PC-9 (cell line): Measurements from ENCODE around the gene NDUFB4. TPM values are rescaled to one million over a fixed set of nuclear protein-coding genes. Genes with fewer than 3 reads are reported as not detected.

ENCODE experiments used
- BruUV-seq: library from RNA; stranded (reverse); fragments of 400-500 nt; replicated peaks from 2 replicates; lab custom pipeline; 2021; lab: Mats Ljungman, UMichigan
- CTCF ChIA-PET: fragments of 300-600 bp; sonication (Branson Sonifier 250); formaldehyde crosslinking; loops from one replicate; lab custom pipeline; 2022; ENCODE audit warnings: antibody characterized with exemption; lab: Charles Lee
- POLR2A ChIA-PET: fragments of 300-600 bp; sonication (Branson Sonifier 250); formaldehyde crosslinking; loops from one replicate; lab custom pipeline; 2022; ENCODE audit warnings: antibody characterized with exemption; ENCODE audit not compliant: unreplicated experiment; lab: Charles Lee
- DNase-seq, 2 experiments: peaks; one replicate each; pipeline versions ENCODE4 v3.0.0 to v3.0.0-alpha.2; 2015 to 2022; ENCODE audit warnings: mixed read lengths in 1 of 2
- H2AFZ ChIP-seq: fragments of 200-600 bp; sonication (generic); 2 replicates; pipeline ENCODE4 v1.8.1; 2017; ENCODE audit warnings: antibody characterized with exemption
- H3F3A ChIP-seq: fragments of 200-600 bp; sonication (generic); 2 replicates; pipeline ENCODE4 v1.8.1; 2017; ENCODE audit warnings: antibody characterized with exemption, mild to moderate bottlenecking, low read depth; ENCODE audit not compliant: insufficient read depth
- H3K27ac ChIP-seq: fragments of 200-600 bp; sonication (generic); 2 replicates; pipeline ENCODE4 v1.6.1; 2016; ENCODE audit warnings: mixed run types
- H3K27me3 ChIP-seq: fragments of 200-600 bp; sonication (generic); 2 replicates; pipeline ENCODE4 v1.6.1; 2016; ENCODE audit warnings: low read depth, mixed run types; ENCODE audit not compliant: insufficient read depth
- H3K36me3 ChIP-seq: fragments of 200-600 bp; sonication (generic); 2 replicates; pipeline ENCODE4 v1.6.1; 2016; ENCODE audit warnings: low read depth, mixed run types
- H3K4me1 ChIP-seq: fragments of 200-600 bp; sonication (generic); replicated peaks from 2 replicates; pipeline ENCODE4 v1.6.1; 2016; ENCODE audit warnings: mixed run types; ENCODE audit not compliant: insufficient read depth
- H3K4me2 ChIP-seq: fragments of 200-600 bp; sonication (generic); 2 replicates; pipeline ENCODE4 v1.6.1; 2017; ENCODE audit warnings: mixed run types
- H3K4me3 ChIP-seq: fragments of 200-600 bp; sonication (generic); 2 replicates; pipeline ENCODE4 v1.6.1; 2016; ENCODE audit warnings: mixed run types
- H3K79me2 ChIP-seq: fragments of 200-600 bp; sonication (generic); 2 replicates; pipeline ENCODE4 v1.6.1; 2017; ENCODE audit warnings: low read depth, mixed run types
- H3K9me2 ChIP-seq: fragments of 200-600 bp; sonication (generic); 2 replicates; pipeline ENCODE4 v1.8.1; 2017; ENCODE audit warnings: mild to moderate bottlenecking; ENCODE audit not compliant: insufficient read depth
- H3K9me3 ChIP-seq: fragments of 200-600 bp; sonication (generic); 2 replicates; pipeline ENCODE4 v1.8.1; 2016; ENCODE audit warnings: low read depth; ENCODE audit not compliant: insufficient read depth
- H4K20me1 ChIP-seq: fragments of 200-600 bp; sonication (generic); 2 replicates; pipeline ENCODE4 v1.8.1; 2017; ENCODE audit not compliant: insufficient read depth
- CTCF ChIP-seq: fragments of 200-600 bp; sonication (generic); conservative IDR thresholded peaks from 2 replicates; pipeline ENCODE4 v1.6.1; 2017; ENCODE audit warnings: mixed run types, antibody characterized with exemption, mild to moderate bottlenecking, moderate library complexity
- EZH2 ChIP-seq: fragments of 200-600 bp; sonication (generic); IDR thresholded peaks from 2 replicates; pipeline ENCODE4 v1.8.0; 2017; ENCODE audit warnings: antibody characterized with exemption, low read depth
- intact Hi-C: fragments of 100-400 bp; cut with micrococcal nuclease; formaldehyde crosslinking; loops from one replicate; pipeline ENCODE4 v1.10.0; 2022; ENCODE audit not compliant: unreplicated experiment
- total RNA-seq: library from RNA; stranded (reverse); gene quantifications from 2 replicates; pipeline ENCODE4 v1.2.3, GENCODE V29; 2021

The NDUFB4 gene
- total RNA-seq, 1 experiment from 2014 or later = 217 TPM

GRCh38 chr3:120622457-120622856 lies 26.3 kb downstream of the NDUFB4 start:
- no peak for TF ChIP-seq CTCF
- TF ChIP-seq EZH2 = no peak
- Histone ChIP-seq H3K4me3 (0 out of 2 replicates have a peak overlapping the region, but pooled peaks have one; percentile 20), H3K36me3 (no peaks in the 10 kb centered on the region), H3K9me2 (no peaks in the 10 kb centered on the region), H2AFZ (no peak overlapping the region), H4K20me1 (no peaks in the 10 kb centered on the region), H3F3A (no peaks in the 10 kb centered on the region), H3K27me3 (no peaks in the 10 kb centered on the region), H3K4me2 (peak overlapping the region; percentile 52), H3K4me1 (peaks cover 15% of the 10 kb centered on the region; the same call in 1 of the 2 replicates), H3K79me2 (no peaks in the 10 kb centered on the region), H3K27ac (peak overlapping the region; percentile 76), H3K9me3 (no peaks in the 10 kb centered on the region; the same call in 1 of the 2 replicates)
- intact Hi-C loops = no loop called here
- no TSS peak for BruUV-seq
- DNase-seq = no peak
- CTCF ChIA-PET = interaction anchor here (0.6 kb wide), 2 partner anchors 13 to 179 kb away, joined by 3 to 5 read pairs; no protein-coding TSS in a partner anchor
- POLR2A ChIA-PET = interaction anchor here (0.6 kb wide), 1 partner anchor 1382 kb away, joined by 5 read pairs; the partner anchor contains the start of gene B4GALT4

GRCh38 chr3:120622870-120623726 lies 27.0 kb downstream of the NDUFB4 start:
- intact Hi-C loops = no loop called here
- Histone ChIP-seq H2AFZ (peak overlapping the region; percentile 65; the same call in 1 of the 2 replicates), H3K9me3 (no peaks in the 10 kb centered on the region; the same call in 1 of the 2 replicates), H3K27me3 (no peaks in the 10 kb centered on the region), H4K20me1 (no peaks in the 10 kb centered on the region), H3K4me1 (peaks cover 15% of the 10 kb centered on the region; the same call in 1 of the 2 replicates), H3F3A (no peaks in the 10 kb centered on the region), H3K79me2 (no peaks in the 10 kb centered on the region), H3K36me3 (no peaks in the 10 kb centered on the region), H3K4me2 (peak overlapping the region; percentile 52), H3K27ac (peak overlapping the region; percentile 76), H3K4me3 (0 out of 2 replicates have a peak overlapping the region, but pooled peaks have one; percentile 20), H3K9me2 (no peaks in the 10 kb centered on the region)
- ChIA-PET CTCF (interaction anchor here (0.6 kb wide), 2 partner anchors 12 to 180 kb away, joined by 3 to 5 read pairs; no protein-coding TSS in a partner anchor), POLR2A (interaction anchor here (0.6 kb wide), 1 partner anchor 1382 kb away, joined by 5 read pairs; the partner anchor contains the start of gene B4GALT4)
- TF ChIP-seq EZH2 (no peak), CTCF (peak; percentile 58)
- BruUV-seq = no TSS peak
- peak; percentile 36 to 82 for DNase-seq

GRCh38 chr3:120623727-120624093 lies 27.6 kb downstream of the NDUFB4 start:
- no peak for DNase-seq
- peak overlapping the region; percentile 76 for H3K27ac ChIP-seq
- no peak overlapping the region for H3K4me3 ChIP-seq
- ChIA-PET CTCF (no interaction called here), POLR2A (no interaction called here)
- peaks cover 15% of the 10 kb centered on the region; the same call in 1 of the 2 replicates for H3K4me1 ChIP-seq
- no peaks in the 10 kb centered on the region for H3K9me2 ChIP-seq
- H3K79me2 ChIP-seq = no peaks in the 10 kb centered on the region
- H3K4me2 ChIP-seq = peak overlapping the region; percentile 52; the same call in 1 of the 2 replicates
- no peaks in the 10 kb centered on the region for H4K20me1 ChIP-seq
- BruUV-seq = no TSS peak
- H3F3A ChIP-seq = no peaks in the 10 kb centered on the region
- no peaks in the 10 kb centered on the region; the same call in 1 of the 2 replicates for H3K9me3 ChIP-seq
- intact Hi-C loops = no loop called here
- H3K36me3 ChIP-seq = no peaks in the 10 kb centered on the region
- no peak for TF ChIP-seq EZH2
- no peak for TF ChIP-seq CTCF
- no peak overlapping the region for H2AFZ ChIP-seq
- H3K27me3 ChIP-seq = no peaks in the 10 kb centered on the region
